HG03378 (cell line): ENCODE results near the gene HSD17B14.
"Not testable (repeated sequence)": the region's sequence is repeated elsewhere in the genome, so short reads cannot be mapped to it uniquely, and the experiment has no call there.

ENCODE experiments used
- ATAC-seq: cut with Tn5 transposase; IDR thresholded peaks from one replicate; pipeline ENCODE4 v1.9.1; 2021; ENCODE audit warnings: mild to moderate bottlenecking, moderate library complexity; ENCODE audit not compliant: unreplicated experiment

Gene HSD17B14

GRCh38 chr19:48867746-48868113, 31.4 kb upstream of the HSD17B14 start:
- no peak for ATAC-seq

GRCh38 chr19:48867123-48867745, 30.9 kb upstream of the HSD17B14 start:
- ATAC-seq: no peak

DNA sequence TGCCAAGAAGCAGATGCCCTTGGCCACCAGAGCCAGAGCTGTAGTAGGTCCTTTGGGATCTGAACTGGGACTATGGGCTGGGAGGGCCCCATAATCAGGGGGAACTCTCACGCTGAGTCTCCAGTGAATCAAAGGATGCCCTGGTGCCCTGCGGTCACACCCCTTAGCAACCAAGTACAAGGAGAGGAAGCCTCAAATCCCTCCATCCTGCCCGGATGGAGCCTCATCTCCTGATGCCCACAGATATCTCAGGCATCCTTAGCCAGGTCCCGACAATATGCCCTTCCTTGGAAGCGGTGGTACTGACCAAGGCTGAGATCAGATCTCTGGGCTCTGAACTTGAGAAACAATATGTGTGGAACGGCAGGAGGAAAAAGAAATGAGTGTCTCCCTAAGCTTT, 30.4 kb upstream of the HSD17B14 start:
- ATAC-seq: no peak

GRCh38 chr19:48862827-48863226, 26.5 kb upstream of the HSD17B14 start:
- ATAC-seq: no peak

DNA sequence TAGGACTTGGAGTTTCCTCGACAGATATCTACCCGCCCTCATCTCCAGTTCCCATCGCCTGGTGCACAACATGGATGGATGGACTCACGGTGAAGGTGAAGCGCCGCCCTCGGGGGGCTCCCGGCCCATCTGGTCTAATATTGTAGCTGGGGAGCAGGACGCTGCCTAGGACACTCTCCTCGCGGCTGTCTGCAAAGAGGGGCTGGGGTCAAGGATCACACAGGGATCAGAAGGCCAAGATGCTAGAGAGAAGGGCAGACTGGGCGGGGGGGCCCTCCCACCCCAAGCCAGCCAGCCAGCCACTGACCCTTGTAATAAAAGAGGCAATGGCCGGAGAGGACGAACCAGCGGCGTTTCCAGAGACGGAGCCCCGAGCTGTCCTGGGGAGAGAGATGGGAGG, 25.0 kb upstream of the HSD17B14 start:
- no peak for ATAC-seq

- no peak for ATAC-seq
These were observed 23.7 kb upstream of the HSD17B14 start for GRCh38 chr19:48859711-48860572.

GRCh38 chr19:48858984-48859710, 22.9 kb upstream of the HSD17B14 start:
- ATAC-seq: no peak

GRCh38 chr19:48856921-48857320, 20.6 kb upstream of the HSD17B14 start:
- ATAC-seq: no peak

GRCh38 chr19:48854103-48854502, 17.8 kb upstream of the HSD17B14 start:
- no peak for ATAC-seq

DNA sequence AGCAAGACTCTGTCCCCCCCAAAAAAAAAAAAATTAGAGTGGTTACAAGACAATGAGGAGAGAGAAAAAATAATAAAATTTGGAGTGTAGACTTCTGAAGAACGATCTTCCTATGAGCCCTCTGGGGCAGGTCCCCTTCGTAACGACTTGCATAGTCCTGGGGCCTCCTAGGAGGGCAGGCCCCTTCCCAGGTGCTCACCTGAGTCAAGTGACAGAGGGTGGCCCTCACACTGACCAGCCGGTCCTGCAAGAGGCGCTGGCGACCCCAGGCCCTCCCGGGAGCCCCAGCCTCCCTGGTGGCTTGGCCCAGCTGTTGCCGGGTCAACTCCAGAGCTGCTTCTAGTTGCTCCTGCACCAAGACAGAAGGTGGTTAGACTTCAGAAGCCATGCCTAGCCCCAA, 17.2 kb upstream of the HSD17B14 start:
- no peak for ATAC-seq

DNA sequence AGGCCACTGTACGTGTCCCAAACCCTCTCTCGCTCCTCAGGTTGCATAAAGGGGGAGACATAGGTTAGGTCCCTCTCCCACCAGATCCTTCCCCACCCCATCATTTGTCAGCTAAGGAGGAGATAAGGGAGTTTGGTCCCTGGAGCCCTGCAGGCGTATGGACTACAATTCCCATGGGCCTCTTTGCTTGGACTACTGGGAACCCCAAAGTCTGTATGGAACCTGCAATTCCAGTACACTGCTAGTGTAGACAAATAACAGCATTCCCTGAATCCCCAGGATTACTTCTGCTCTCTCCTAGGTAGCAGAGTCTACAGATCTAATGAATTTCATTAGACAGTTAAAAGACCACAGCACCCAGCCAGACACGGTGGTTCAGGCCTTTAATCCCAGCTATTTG, 16.0 kb upstream of the HSD17B14 start:
- ATAC-seq: no peak

DNA sequence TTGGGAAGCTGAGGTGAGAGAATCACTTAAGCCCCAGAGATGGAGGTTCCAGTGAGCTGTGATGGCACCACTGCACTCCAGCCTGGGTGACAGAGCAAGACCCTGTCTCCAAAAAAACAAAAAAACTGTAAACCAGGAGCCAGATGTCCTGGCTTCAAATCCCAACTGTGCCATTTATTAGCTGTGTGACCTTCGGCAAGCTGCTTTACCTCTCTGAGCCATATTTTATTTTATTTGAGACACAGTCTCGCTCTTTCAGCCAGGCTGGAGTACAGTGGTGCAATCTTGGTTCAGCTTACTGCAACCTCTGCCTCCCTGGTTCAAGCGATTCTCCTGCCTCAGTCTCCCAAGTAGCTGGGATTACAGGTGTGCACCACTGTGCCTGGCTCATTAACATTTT, 10.4 kb upstream of the HSD17B14 start:
- not testable (repeated sequence) for ATAC-seq

- no peak for ATAC-seq
These were observed 9.1 kb upstream of the HSD17B14 start for GRCh38 chr19:48845384-48845783.

- no peak for ATAC-seq
These were observed 8.2 kb upstream of the HSD17B14 start for GRCh38 chr19:48844472-48844871.

- no peak for ATAC-seq
These were observed 6.5 kb upstream of the HSD17B14 start for GRCh38 chr19:48842789-48843162.

DNA sequence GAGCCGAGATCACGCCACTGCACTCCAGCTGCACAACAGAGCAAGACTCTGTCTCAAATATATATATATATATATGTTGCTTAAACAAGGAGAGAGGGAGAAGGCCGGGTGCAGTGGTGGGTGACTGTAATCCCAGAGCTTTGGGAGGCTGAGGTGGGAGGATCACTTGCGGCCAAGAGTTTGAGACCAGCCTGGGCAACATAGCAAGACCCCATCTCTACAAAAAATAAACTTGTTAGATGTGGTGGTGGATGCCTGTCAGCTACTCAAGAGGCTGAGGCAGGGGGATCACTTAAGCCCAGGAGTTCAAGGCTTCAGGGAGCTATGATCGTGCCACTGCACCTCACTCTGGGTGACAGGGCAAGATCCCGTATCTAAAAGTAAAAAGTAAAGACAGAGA, 5.3 kb upstream of the HSD17B14 start:
- no peak for ATAC-seq

GRCh38 chr19:48841047-48841446, 4.8 kb upstream of the HSD17B14 start:
- no peak for ATAC-seq

- no peak for ATAC-seq
These were observed 1.4 kb upstream of the HSD17B14 start for GRCh38 chr19:48837687-48838086.

DNA sequence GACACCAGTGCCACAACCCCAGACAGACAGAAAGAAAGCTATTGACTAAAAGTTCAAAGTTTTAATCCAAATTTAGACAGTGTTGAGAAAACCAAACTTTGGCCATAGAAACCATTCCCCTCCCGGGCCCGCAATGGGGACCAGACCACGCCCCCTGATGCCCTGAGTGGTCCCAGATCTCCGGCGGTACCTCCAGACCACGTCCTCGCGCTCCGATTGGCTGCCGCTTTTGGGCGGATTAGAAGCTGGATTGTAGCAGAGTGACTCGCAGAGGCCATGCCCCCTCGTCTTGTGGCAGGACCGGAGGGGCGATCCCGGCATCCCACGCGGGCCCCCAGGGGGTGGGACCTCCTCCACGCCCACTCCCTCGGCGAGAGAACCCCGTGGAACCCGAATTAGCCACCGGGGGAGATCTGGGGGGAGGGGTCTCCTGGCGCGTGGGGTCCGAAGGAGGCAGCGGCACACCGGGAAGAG, 797 bp upstream of the HSD17B14 start:
- ATAC-seq: peak; percentile 53

GRCh38 chr19:48835734-48836088, 580 bp downstream of the HSD17B14 start:
- peak; percentile 69 for ATAC-seq

DNA sequence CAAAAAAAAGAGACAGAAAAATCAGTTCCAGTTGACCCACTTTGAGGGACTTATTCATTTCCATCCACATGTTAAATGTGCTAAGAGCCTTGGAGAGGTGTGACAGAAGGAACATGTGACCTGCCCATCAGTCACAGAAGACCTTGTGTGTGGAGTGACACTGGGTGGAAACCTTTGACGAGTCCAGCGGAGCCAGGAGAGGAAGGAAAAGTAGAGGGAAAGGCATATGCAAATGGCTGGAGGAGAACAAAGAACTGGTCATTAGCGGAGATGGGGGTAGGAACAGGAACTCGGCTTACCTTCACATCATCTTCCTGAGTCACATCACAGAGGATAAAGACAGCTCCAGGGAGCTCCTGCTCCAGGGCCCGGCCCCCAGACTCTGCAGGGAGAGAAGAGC, 2.3 kb downstream of the HSD17B14 start:
- no peak for ATAC-seq

DNA sequence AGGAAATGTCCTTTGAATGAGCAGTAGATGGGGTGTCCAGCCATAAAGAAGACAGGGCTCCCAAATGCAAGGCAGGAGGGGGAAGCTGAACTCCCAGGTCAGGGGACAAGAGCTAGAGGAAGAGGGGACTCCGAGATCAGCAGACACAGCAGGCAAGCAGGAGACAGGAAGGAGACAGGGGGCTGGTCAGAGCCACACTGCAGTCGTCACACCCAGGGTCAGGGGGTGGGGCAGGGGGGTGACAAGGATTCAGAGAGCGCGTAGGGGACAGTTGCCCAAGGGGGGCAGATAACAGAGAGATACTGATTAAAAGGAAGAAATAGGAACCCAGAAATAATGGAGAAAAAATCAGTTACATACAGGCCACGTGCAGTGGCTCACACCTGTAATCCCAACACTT, 3.2 kb downstream of the HSD17B14 start:
- no peak for ATAC-seq
